Neural progenitor cell (in vitro differentiated cells): Measurements from ENCODE around the gene ENOX2.

Source experiments
- CTCF ChIP-seq: fragments of 200-600 bp; sonication (generic); IDR thresholded peaks from 2 replicates; pipeline ENCODE4 v1.5.1; 2017; ENCODE audit warnings: antibody characterized with exemption, mild to moderate bottlenecking
- EZH2 ChIP-seq: fragments of 200-600 bp; sonication (generic); IDR thresholded peaks from 2 replicates; pipeline ENCODE4 v1.6.1; 2017; ENCODE audit warnings: antibody characterized with exemption, mild to moderate bottlenecking, moderate library complexity
- EZH2phosphoT487 ChIP-seq: fragments of 200-600 bp; sonication (generic); IDR thresholded peaks from 2 replicates; pipeline ENCODE4 v1.6.1; 2017; ENCODE audit warnings: antibody characterized with exemption

GRCh38 chrX:130896802-130897501 lies 6.1 kb downstream of the ENOX2 start:
- TF ChIP-seq CTCF (no peak), EZH2 (no peak), EZH2phosphoT487 (no peak)
